ENCODE data around the gene VCAM1.

- TF ChIP-seq CTCF (conservative IDR thresholded peaks at IDR 0.05; ENCODE audit: low read length) (no peak), EZH2phosphoT487 (IDR thresholded peaks at IDR 0.05; ENCODE audit: borderline replicate concordance, low read depth, low read length) (no peak)
These were observed 16.5 kb upstream of the VCAM1 start for GRCh38 chr1:100703052-100703451.

Measured in OCI-LY7 (cell line).